22Rv1 (cell line): ENCODE data around the gene MYH14.
A peak's percentile ranks its signal among the peaks of the same experiment; 100 is the strongest.

Experiments
- H3K27ac ChIP-seq: fragments of 450-650 bp; 2 replicates; pipeline ENCODE4 v1.5.1; 2017
- ZFX ChIP-seq: fragments of 450-650 bp; IDR thresholded peaks from 2 replicates; pipeline ENCODE4 v1.6.1; 2017; ENCODE audit warnings: antibody characterized with exemption, borderline replicate concordance
- TF ChIP-seq, protein P1 (sequence below): fragments of 450-650 bp; IDR thresholded peaks from 2 replicates; pipeline ENCODE4 v1.5.1; 2017; ENCODE audit warnings: mild to moderate bottlenecking

Gene MYH14

DNA sequence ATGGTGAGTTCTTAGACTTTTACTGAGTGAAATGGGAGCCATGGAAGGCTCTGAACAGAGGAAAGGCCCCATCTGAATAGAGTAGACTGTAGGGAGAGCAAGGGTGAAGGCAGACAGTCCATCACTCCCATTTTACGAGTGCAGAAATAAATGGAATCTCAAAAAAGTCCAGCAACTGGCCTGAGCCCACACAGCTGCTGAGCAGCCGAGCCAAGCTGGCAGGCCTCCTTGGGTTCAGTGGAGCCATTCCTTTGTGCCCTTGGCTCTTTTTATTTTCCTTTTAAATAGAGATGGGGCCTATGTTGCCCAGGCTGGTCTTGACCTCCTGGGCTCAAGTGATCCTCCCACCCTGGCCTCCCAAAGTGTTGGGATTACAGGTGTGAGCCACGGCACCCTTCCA lies 1.0 kb upstream of the MYH14 start:
- H3K27ac ChIP-seq, result no peak overlapping the region
- TF ChIP-seq, protein P1, sequence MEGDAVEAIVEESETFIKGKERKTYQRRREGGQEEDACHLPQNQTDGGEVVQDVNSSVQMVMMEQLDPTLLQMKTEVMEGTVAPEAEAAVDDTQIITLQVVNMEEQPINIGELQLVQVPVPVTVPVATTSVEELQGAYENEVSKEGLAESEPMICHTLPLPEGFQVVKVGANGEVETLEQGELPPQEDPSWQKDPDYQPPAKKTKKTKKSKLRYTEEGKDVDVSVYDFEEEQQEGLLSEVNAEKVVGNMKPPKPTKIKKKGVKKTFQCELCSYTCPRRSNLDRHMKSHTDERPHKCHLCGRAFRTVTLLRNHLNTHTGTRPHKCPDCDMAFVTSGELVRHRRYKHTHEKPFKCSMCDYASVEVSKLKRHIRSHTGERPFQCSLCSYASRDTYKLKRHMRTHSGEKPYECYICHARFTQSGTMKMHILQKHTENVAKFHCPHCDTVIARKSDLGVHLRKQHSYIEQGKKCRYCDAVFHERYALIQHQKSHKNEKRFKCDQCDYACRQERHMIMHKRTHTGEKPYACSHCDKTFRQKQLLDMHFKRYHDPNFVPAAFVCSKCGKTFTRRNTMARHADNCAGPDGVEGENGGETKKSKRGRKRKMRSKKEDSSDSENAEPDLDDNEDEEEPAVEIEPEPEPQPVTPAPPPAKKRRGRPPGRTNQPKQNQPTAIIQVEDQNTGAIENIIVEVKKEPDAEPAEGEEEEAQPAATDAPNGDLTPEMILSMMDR, result no peak
- TF ChIP-seq ZFX, result no peak

DNA sequence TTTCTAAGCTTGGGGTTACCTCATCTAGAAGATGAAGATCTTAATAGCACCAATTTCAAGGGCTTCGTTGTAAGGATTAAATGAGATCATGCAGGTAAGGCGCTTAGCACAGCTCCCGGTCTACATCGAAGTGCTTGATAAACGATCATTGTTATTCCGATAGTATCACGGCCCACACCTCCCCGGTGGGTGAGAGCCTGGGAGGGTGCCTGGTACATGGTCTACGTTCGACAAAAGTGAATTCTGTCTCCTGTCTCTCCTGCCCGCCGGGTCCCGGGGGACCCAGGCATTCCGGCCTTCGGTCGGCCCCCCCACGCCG lies 501 bp upstream of the MYH14 start:
- H3K27ac ChIP-seq, result no peak overlapping the region
- TF ChIP-seq, protein P1, result no peak
- TF ChIP-seq ZFX, result no peak

DNA sequence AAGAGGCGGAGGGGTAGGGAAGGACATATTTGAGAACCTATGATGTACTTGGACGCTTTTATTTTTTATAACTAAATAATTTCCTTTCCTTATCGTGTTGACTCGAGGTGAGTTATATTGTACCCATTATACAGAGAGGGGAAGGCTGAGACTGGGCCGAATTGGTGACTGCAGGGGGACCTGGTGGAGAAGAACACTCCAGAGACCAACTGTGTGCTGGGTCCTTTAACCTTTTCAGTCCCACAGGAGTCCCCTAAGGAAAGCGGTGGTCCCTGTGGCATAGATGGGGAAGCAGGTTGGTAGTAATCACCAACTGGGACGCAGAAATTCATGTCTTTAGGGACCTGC lies 633 bp downstream of the MYH14 start:
- peak overlapping the region; percentile 74 for H3K27ac ChIP-seq
- TF ChIP-seq ZFX, result no peak
- TF ChIP-seq, protein P1, result no peak

DNA sequence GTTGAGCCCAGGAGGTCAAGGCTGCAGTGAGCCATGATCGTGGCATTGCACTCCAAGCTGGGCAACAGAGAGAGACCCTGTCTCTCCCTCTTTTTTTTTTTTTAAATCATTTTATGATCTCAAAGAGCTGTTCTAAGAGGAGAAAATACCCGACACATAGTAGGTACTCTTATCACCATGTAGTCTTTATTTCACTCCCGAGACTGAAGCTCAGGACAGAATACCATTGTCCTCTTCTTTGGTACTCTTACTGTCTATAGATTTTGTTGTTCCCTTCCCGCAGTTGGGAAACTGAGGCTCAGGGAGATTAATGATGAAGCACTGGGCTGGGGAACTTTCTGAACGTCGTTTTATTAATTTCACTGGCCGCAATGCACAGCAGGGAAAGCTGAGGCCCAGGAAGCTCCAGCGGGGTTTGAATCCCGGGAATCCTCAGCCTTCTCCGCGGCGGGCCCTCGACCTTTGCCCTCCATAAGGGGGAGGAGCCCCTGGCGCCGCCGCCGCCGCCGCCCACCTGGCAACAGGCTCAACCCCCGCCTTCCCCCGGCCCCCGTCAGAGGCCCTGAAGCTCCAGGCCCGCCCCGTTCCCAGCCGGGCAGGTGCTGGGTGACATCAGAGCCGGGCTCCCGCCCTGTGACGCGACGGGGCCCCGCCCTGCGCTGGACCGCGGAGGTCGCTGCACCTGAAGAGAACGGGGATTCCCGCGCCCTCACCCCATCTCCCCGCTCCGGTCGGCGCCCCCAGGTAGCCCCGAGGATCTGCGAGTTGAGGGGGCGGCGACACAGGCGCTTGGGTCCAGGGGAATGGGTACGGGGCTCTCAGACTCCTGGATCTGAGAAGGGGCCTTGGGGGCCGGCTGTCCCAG lies 1.6 kb downstream of the MYH14 start:
- H3K27ac ChIP-seq, result peak overlapping the region; percentile 74
- TF ChIP-seq, protein P1, result no peak
- TF ChIP-seq ZFX, result no peak

DNA sequence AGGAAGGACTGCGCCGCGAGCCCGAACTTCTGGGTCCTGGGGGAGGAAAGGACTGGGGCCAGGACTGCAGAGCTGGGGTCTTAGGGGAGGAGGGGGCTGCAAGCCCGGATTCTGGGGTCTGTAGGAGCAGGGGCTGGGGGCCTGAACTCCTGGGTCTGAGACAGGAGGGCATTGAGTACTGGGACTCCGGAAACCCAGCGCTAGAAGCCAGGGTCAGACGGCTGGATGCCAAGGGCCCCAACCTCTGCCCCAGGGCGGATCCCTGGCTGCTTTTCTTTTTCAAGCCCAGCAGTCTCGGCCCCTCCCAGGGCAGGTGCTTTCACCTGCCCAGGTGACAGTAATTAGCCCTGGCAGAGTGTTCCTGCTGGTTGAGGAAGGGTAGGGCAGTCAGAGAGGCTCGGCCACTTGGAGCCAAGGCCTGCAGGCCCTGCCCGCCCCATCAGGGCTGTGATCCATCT lies 2.3 kb downstream of the MYH14 start:
- no peak for TF ChIP-seq ZFX
- TF ChIP-seq, protein P1, result no peak

DNA sequence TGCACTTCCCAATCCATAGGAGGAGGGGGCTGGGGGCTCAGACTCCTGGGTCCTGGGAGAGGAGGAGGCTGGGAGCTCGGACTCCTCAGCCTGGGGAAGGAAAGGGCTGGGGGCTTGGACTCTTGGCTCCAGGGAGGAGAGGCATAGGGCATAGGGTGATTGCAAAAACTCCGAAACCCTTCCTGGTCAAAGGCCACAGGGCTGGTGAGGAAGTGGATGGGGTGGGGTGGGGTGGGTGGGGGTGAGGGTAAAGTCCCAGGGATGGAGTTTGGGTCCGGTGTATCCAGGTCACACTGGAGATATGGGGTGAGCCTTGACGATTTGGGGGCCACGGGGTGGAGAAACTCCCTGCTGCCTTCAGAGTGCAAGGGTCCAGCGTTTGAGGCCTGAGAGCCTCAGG lies 2.8 kb downstream of the MYH14 start:
- TF ChIP-seq, protein P1, result no peak
- TF ChIP-seq ZFX, result no peak
- peak overlapping the region; percentile 74 for H3K27ac ChIP-seq

More for the DNA sequence above, 2.3 kb downstream of the MYH14 start:
- peak overlapping the region; percentile 74 for H3K27ac ChIP-seq

DNA sequence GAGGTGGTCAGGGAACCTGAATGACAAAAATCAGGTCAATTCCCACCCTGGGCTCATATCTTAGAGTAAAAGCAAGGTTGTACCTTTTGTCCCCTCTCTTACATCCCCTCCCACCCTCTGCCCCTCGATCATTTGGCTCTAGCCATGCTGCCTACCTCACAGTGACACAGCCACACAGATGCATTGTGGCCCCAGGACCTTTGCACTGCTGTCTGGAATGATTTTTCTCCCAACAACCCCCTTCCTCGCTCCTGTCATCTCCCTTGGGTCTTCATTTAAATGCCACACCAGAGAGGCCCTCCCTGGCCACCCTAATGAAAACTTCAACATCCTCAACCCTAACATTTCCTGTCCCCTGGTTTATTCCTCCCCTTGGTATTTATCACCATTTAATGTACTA lies 4.3 kb downstream of the MYH14 start:
- H3K27ac ChIP-seq, result no peak overlapping the region
- TF ChIP-seq ZFX, result no peak
- TF ChIP-seq, protein P1, result no peak
